NCI-H1436 treated with DMSO at 0.1 percent for 48 hours (cell line): ENCODE data around the gene CCR4.
"Not testable (repeated sequence)": the region's sequence is repeated elsewhere in the genome, so short reads cannot be mapped to it uniquely, and the experiment has no call there.

Experiments
- DNase-seq: peaks from one replicate; lab custom pipeline; 2025; lab: John Stamatoyannopoulos, UW

Gene CCR4

DNA sequence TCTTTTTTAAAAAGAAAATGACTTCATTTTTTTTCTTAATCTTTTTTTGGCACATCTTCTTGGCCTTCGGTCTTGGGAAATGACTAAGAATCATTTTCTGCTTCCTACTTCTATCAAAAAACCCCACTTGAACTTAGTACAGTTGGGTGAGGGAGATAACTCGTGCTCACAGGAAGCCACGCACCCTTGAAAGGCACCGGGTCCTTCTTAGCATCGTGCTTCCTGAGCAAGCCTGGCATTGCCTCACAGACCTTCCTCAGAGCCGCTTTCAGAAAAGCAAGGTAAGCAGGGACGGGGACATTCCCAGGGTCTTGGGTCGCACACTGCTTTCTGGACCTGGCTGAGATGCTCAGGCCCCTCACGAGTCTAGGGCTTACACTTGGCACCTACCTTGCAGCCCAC lies at the start of gene CCR4:
Gene CCR4 (plus strand): TSS at position 235 of the 402 bp plus-strand sequence. CDS start 1,779 bp downstream, outside the sequence.
- no peak for DNase-seq

DNA sequence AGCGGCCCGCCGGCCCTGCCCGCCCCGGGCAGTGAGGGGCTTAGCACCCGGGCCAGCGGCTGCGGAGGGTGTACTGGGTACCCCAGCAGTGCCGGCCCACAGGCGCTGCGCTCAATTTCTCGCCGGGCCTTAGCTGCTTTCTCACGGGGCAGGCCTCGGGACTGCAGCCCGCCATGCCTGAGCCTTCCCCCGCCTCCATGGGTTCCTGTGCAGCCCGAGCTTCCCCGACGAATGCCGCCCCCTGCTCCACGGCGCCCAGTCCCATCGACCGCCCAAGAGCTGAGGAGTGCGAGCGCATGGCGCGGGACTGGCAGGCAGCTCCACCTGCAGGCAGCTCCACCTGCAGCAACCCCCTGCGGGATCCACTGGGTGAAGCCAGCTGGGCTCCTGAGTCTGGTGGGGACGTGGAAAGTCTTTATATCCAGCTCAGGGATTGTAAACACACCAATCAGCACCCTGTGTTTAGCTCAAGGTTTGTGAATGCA lies 48.5 kb upstream of the CCR4 start:
- not testable (repeated sequence) for DNase-seq

DNA sequence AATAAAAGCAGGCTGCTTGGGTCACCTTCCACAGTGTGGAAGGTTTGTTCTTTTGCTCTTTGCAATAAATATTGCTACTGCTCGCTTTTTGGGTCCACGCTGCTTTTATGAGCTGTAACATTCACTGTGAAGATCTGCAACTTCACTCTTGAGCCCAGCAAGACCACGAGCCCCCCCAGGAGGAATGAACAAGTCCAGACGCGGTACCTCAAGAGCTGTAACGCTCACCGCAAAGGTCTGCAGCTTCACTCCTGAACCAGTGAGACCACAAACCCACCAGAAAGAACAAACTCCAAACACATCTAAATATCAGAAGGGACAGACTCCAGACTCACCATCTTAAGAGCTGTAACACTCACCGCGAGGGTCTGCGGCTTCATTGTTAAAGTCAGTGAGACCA lies 47.5 kb upstream of the CCR4 start:
- DNase-seq, result no peak

DNA sequence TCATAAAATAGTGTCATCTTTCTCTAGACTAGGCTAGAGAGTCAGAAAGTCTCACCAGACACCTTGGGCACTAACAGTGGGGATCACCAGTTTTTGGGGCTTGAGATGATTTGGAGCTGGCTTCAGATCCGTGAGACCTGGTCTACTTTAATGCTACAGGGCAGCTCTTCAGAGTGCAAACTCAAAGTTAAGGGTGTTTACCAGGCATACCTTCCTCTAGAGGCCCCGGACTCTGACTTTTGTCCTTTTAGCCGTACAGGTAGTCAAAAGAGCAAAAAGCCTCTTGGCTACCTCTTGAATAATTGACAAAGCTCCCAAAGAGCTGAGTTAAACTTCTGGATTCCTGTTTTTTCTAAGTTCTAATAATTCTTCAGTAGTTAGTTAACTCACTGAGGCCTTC lies 41.4 kb upstream of the CCR4 start:
- DNase-seq, result no peak

DNA sequence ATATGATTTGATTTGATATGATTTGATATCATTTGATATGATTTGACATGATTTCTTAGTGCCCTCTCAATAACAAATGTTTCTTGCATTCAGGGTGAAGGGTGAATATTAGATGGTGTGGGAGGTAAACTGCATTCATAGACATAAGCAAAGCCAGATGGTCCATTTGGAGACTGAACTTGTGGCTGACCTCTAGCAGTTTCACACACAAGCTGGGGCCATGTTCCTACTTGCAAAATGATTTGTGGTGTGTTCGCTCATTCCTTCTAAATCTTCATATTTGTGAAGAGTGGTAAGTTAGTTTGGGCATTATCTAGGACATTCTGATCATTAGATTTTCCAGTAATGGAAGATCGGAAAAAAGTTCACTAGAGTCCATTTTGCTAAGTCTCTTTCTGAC lies 40.5 kb upstream of the CCR4 start:
- DNase-seq, result no peak

DNA sequence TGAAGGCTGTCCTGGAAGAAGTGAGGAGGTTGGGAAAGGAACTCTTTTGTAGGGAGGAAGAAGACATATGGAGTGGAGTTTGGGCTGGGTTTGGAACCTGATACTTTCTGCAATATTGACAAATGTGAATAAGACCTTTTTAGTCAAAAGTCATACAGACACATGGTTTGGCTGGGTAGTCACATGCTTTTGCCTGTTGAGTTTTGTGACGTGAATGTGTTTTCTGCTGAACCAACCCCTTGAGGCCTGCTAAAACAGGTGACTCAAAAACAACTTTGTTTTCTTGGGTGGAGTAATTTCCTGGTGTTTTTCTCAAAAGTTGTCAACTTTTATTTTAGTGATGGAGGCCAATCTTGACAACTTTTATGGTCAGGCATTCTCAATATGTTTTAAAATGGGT lies 39.4 kb upstream of the CCR4 start:
- DNase-seq, result no peak

DNA sequence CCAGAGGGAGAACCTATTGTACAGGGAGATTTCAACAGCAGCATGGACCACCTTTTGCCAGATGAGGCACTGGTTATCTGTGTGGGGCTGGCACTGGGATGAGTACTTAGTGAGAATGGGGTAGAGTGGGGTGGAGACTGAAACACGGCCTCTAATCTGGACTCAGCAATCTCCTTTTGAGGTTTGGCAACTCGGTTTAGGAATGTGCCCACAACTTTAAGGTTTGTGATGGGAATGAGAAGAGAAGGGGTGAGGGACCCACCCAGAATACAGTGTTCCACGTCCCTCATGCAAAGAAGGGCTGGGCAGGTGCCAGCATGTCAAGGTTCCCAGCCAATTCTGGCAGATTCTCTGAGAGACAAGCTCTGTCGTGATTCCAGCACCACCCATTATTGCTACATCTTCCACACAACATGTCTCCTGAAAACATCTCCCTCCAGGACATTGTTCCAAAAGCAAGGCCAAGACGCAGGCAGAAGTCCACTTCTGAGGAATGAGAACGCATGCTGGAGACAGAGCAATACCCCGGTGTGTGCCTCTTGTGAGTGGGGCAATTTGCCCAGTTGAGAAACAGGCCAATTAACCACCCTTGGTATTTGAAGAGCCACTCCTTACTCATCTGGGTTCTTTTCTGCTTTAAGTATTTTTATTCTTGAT lies 37.5 kb upstream of the CCR4 start:
- no peak for DNase-seq

DNA sequence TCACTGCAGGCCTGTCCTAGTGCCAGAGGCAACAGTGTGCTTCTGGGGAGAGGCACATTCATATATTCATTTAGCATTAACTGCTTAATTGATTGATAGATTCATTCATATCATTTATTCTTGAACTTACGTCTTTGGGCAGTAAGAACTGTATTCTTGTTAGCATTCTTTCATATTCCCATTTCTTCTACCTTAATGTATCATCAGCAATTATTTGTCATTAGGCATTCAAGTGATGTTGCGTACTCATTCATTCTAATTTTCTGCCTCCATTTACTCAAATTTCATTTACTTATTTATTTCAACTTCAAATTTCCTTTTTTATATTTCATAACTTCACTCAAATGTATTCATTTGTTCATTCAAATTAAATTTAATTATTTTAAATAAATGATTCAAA lies 31.5 kb upstream of the CCR4 start:
- no peak for DNase-seq

DNA sequence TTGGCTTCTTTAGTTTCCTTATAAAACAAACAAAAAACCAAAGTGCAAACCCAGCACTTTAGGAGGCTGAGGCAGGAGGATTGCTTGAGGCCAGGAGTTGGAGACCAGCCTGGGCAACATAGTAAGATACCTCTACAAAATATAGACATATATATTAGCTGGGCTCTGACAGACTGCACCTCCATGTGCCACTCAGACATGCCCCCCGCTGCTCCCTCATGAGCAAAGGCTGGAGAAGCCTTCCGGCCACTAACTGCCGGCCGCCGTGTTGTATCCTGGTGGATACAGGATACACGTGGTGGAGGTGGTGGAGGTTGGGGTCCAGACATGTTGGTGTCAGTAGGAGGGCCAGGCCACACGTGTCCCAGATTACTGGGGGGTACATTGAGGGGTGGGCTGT lies 29.4 kb upstream of the CCR4 start:
- DNase-seq, result no peak

DNA sequence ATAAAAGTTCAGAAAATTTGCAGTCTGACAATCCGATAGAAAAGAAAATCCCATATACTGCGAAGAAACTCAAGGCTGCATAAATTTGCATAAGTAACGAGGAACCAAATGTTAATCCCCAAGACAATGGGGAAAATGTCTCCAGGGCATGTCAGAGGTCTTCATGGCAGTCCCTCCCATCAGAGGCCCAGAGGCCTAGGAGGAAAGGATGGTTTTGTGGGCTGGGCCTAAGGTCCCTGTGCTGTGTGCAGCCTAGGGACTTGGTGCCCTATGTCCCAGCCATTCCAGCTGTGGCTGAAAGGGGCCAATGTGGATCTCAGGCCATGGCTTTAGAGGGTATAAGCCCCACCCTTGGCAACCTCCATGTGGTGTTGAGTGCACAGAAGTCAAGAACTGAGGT lies 21.3 kb upstream of the CCR4 start:
- no peak for DNase-seq

DNA sequence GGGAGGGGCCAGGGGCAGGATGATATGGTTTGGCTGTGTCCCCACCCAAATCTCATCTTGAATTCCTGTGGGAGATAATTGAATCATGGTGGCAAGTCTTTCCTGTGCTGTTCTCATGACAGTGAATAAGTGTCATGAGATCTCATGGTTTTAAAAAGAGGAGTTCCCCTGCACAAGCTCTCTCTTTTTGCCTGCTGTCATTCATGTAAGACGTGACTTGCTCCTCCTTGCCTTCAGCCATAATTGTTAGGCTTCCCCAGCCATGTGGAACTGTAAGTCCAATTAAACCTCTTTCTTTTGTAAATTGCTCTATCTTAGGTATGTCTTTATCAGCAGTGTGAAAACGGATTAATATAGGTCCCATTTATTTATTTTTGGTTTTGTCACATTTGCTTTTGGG lies 20.2 kb upstream of the CCR4 start:
- not testable (repeated sequence) for DNase-seq

DNA sequence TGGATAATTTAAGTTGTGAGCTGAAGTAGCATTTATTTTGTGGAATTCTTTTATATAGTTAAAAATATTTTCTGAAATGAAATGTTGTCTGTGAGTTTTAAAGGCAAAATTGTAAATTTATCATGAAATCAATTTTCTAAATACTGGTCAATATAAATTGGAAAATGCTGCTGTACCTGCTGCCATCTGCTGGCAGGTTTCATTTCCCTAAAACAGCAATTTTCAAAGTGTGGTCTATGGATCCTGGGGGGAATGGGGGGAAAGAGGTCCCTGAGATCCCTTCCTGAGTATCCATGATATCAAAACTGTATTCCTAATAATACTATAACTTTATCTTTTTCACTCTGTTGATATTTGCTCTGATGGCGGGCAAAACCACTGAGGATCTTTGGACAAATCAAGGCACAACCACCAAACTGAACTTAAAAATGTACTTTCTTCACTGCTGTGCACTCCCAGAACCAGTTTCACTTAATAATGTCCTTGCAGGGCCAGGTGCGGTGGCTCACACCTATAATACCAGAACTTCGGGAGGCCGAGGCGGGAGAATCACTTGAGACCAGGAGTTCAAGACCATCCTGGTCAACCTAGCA lies 17.2 kb upstream of the CCR4 start:
- DNase-seq, result no peak

DNA sequence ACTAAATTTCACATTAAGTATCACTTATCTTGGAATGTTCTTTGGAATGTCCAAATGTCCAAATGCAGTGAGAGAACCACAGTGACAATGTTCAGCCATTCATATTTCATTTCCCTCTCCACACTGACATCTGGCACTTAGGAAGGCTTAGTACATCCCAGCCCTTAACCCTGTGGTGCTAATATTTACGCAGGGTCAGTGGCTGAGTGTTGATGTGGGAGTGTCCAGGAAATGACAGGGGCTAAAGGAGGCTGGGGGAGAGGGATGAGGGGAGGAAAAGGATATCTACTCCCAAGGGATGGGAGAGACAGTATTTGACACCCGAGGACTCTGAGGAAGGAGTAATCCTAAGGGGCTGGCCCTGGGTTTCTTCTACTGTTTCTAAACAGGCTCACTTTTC lies 14.1 kb upstream of the CCR4 start:
- no peak for DNase-seq

DNA sequence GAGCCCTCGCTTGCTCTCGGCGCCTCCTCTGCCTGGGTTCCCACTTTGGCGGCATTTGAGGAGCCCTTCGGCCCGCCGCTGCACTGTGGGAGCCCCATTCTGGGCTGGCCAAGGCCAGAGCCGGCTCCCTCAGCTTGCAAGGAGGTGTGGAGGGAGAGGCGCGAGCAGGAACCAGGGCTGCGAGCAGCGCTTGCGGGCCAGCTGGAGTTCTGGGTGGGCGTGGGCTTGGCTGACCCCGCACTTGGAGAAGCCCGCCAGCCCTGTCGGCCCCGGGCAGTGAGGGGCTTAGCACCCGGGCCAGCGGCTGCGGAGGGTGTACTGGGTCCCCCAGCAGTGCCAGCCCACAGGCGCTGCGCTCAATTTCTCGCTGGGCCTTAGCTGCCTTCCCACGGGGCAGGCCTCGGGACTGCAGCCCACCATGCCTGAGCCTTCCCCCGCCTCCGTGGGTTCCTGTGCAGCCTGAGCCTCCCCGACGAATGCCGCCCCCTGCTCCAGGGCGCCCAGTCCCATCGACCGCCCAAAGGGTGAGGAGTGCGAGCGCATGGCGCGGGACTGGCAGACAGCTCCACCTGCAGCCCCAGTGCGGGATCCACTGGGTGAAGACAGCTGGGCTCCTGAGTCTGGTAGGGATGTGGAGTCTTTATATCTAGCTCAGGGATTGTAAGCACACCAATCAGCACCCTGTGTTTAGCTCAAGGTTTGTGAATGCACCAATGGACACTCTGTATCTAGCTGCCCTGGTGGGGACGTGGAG lies 11.7 kb upstream of the CCR4 start:
- not testable (repeated sequence) for DNase-seq

DNA sequence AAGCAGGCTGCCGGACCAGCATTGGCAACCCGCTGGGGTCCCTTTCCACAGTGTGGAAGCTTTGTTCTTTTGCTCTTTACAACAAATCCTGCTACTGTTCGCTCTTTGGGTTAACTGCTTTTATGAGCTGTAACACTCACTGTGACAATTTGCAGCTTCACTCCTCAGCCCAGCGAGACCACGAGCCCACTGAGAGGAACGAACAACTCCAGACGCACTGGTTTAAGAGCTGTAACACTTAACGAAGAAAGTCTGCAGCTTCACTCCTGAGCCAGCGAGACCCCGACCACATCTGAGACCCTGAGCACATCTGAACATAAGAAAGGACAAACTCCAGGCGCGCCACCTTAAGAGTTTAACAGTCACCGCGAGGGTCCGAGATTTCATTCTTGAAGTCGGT lies 10.7 kb upstream of the CCR4 start:
- no peak for DNase-seq

DNA sequence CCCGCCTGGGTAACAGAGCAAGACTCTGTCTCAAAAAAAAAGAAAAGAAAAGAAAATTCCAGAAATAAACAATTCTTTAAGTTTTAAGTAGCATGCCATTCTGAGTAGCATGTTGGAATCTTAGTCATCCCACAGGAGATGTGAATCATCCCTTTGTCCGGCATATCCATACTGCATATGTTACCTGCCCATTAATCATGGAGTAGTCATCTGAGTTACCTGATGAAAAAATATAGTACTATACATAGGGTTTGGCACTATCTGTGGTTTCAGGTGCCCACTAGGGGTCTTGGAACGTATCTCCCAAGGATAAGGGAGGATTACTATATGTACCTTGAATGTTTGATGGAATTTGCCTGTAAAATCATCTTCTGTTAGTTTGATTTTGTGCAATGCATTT lies 6.3 kb upstream of the CCR4 start:
- DNase-seq, result no peak

DNA sequence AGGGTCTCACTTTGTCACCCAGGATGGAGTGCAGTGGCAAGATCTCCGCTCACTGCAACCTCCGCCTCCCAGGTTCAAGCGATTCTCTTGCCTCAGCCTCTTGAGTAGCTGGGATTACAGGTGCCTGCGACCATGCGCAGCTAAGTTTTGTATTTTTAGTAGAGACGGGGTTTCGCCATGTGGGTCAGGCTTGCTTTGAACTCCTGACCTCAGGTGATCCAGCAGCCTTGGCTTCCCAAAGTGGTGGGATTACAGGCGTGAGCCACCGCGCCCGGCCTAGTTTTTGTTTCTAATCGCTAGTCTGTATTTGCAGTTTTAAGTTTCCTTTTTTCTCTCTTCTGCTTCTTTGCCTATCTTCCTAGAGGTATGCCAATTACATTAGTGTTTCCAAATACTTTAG lies 5.8 kb upstream of the CCR4 start:
- DNase-seq, result not testable (repeated sequence)

DNA sequence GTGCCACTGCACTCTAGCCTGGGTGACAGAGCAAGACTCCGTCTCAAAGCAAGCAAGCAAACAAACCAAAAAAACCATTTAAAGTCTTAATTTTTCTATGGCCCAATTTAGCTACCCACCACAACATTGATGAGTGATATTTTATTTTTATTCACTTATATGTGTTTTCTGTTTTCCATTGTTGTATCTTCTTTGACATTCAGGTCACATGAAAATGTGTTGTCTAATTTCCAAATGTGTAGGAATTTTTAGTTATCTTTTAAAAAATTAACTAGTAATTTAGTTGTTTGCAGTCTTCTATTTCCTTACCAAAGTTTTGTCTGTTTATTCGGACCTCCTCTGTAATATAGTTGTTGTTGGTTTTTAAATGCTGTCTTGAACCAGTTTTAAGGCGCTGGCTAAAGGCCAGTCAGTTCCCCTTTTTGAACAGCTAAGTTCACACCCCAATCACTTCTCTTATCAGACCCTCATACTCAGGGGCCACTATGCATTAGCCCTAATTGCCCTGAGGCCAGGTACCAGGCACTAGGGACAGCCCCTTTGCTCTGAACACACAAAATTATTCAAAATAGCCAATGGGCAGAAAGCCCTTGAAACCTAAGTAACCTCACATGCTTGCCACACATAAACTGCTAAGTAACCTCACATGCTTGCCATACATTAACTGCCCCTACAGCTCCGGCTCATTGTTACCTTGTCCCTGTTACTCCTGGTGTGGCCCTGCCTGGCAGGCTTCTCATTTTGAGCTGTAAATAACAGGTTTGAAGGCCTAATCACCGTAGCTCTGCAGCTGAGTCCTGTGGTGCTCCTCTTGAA lies 4.3 kb upstream of the CCR4 start:
- no peak for DNase-seq

DNA sequence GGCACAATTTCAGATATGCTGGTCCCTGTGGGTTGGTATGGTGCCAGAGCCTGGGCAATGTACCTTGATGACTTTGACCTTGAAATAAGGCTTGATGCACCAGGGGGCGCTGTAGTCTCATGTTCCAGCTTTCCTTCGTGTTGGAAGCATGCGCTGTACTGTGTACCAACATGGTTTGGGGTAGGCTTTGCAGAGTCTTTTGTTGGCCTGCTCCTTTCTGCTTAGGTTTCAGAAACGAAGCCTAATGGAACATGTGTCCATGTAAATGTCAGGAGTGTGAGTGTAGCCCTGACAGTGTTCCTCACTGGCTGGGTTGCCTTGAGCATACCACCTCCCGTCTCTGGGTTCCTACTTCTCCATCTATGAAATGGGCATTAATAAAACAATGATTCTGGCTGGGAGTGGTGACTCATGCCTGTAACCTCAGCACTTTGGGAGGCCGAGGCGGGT lies 3.6 kb upstream of the CCR4 start:
- DNase-seq, result no peak

DNA sequence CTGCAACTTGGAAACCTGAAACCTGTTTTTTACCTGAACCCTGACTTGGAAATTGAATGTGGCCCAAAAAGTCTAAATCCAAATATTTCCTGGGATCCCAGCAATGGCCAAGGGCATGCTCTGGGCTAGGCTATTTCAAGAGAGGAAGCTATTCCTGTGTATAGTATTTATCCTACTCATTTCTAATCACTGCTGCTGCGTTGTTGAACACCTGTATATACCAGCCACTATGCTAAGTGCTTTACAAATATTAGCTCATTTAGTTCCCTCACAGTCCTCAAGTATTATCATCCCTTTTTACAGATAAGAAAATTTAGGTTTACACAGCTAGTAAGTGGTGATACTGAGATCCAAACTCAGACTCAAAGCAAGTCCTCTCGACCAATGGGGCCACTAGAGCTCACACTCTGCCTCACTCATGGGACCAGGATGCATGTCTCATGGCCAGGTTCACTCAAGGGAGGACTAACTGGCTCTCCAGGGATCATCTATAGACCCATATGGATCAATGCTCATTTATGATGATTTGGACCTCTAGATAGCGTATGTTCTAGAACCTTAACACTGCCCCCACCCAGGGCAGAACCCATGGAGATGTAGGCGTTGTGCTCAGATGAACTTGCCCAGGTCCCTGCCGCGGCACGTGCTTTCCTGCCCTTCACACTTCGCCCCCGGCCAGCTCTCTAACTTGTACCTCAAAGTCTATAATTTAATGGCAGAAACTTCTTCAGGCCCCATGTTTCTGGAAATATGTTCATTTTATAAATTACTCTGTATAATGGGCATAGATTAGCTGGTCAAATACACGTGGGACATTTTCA lies 2.6 kb upstream of the CCR4 start:
- DNase-seq, result no peak

DNA sequence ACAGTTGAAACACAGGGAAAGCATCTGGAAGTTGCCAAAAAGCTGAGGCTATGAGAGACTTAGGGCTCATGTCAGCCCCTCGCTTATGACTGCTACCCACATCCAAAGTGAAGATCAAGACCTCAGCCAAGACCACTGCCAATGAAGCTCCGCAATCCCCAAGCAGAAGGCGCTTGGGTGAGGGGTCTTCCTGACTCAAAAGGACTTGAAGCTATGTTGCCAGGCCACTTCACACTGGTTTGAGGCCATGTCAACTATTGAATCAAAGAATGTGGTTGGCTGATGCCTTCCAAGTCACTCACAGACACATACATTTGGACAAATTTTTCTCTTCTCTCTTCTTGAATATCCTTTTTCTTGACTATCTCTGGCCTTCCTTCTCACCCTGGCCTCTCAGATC lies 928 bp upstream of the CCR4 start:
- DNase-seq, result no peak
